WTC11 (cell line): ENCODE data around the gene KIAA1328.

Experiments used
- CTCF ChIP-seq: fragments of 200-600 bp; IDR thresholded peaks from 2 replicates; pipeline ENCODE4 v1.8.0; 2022; ENCODE audit warnings: antibody characterized with exemption
- ELF4 ChIP-seq: sonication (generic); formaldehyde crosslinking; IDR thresholded peaks from 2 replicates; pipeline ENCODE4 v1.8.1; 2022; ENCODE audit warnings: low read depth, mild to moderate bottlenecking, moderate library complexity, missing genetic modification reagents
- ETV6 ChIP-seq: sonication (generic); formaldehyde crosslinking; IDR thresholded peaks from 2 replicates; pipeline ENCODE4 v1.8.1; 2022; ENCODE audit warnings: mild to moderate bottlenecking, missing genetic modification reagents
- NFYB ChIP-seq: sonication (generic); formaldehyde crosslinking; conservative IDR thresholded peaks from 2 replicates; pipeline ENCODE4 v1.8.0; 2022; ENCODE audit warnings: low read depth, missing genetic modification reagents
- ZSCAN18 ChIP-seq: fragments of 250-450 bp; sonication (Bioruptor Pico); IDR thresholded peaks from 2 replicates; pipeline ENCODE4 v2.1.2; 2022; ENCODE audit warnings: mild to moderate bottlenecking, moderate library complexity

GRCh38 chr18:36947820-36948348, 119.0 kb downstream of the KIAA1328 start:
- TF ChIP-seq NFYB (no peak), CTCF (no peak), ELF4 (no peak), ZSCAN18 (CRISPR knock-in tag) (no peak), ETV6 (CRISPR knock-in tag) (peak; percentile 53; the same call in 1 of the 2 replicates)
